Smooth muscle cell (in vitro differentiated cells): ENCODE results near the gene ARHGEF2. TPM values are rescaled to one million over a fixed set of nuclear protein-coding genes. Genes with fewer than 3 reads are reported as not detected.

Source experiments
- DNase-seq: peaks from one replicate; lab custom pipeline; 2025; ENCODE audit not compliant: unreplicated experiment; lab: John Stamatoyannopoulos, UW
- H2AFZ ChIP-seq: fragments of 200-600 bp; sonication (generic); 2 replicates; pipeline ENCODE4 v1.6.0; 2016; ENCODE audit warnings: antibody characterized with exemption, low read depth, mild to moderate bottlenecking
- H3F3A ChIP-seq: fragments of 200-600 bp; sonication (generic); 2 replicates; pipeline ENCODE4 v1.6.0; 2017; ENCODE audit warnings: antibody characterized with exemption, low read depth
- H3K27ac ChIP-seq: fragments of 200-600 bp; sonication (generic); 2 replicates; pipeline ENCODE4 v1.5.1; 2016; ENCODE audit warnings: low read depth, mild to moderate bottlenecking
- H3K27me3 ChIP-seq: fragments of 200-600 bp; sonication (generic); 2 replicates; pipeline ENCODE4 v1.6.1; 2016; ENCODE audit warnings: low read depth, mild to moderate bottlenecking
- H3K36me3 ChIP-seq: fragments of 200-600 bp; sonication (generic); 2 replicates; pipeline ENCODE4 v1.5.1; 2016; ENCODE audit warnings: low read depth
- H3K4me1 ChIP-seq: fragments of 200-600 bp; sonication (generic); 2 replicates; pipeline ENCODE4 v1.5.1; 2016; ENCODE audit warnings: low read depth
- H3K4me2 ChIP-seq: fragments of 200-600 bp; sonication (generic); 2 replicates; pipeline ENCODE4 v1.6.0; 2016; ENCODE audit warnings: mild to moderate bottlenecking
- H3K4me3 ChIP-seq: fragments of 200-600 bp; sonication (generic); 2 replicates; pipeline ENCODE4 v1.5.1; 2016; ENCODE audit warnings: mild to moderate bottlenecking
- H3K79me2 ChIP-seq: fragments of 200-600 bp; sonication (generic); 2 replicates; pipeline ENCODE4 v1.6.0; 2016; ENCODE audit warnings: low read depth, mild to moderate bottlenecking
- H3K9ac ChIP-seq: fragments of 200-600 bp; sonication (generic); 2 replicates; pipeline ENCODE4 v1.6.0; 2016; ENCODE audit warnings: low read depth
- H3K9me3 ChIP-seq: fragments of 200-600 bp; sonication (generic); replicated peaks from 2 replicates; pipeline ENCODE4 v1.5.1; 2016; ENCODE audit warnings: low read depth
- H4K20me1 ChIP-seq: fragments of 200-600 bp; sonication (generic); 2 replicates; pipeline ENCODE4 v1.6.0; 2016; ENCODE audit warnings: low read depth
- WGBS: methylation state at CpG from one replicate; pipeline ENCODE4 v1.1.7; 2016; ENCODE audit warnings: low lambda C conversion rate; 5-methylcytosine and 5-hydroxymethylcytosine counted together
- polyA plus RNA-seq: library from polyadenylated mRNA; unstranded; fragments of >200 nt; fragmentation: Nextera tagmentation; extraction: Ambion mirVana; gene quantifications from 2 replicates; pipeline ENCODE4 v1.2.1, GENCODE V29; 2016
- total RNA-seq: library from RNA; depleted of rRNA; stranded (reverse); fragments of >200 nt; gene quantifications from 2 replicates; pipeline ENCODE4 v1.2.3, GENCODE V29; 2014
- TF ChIP-seq, protein P1 (sequence below): fragments of 200-600 bp; sonication (generic); IDR thresholded peaks from 2 replicates; pipeline ENCODE4 v1.5.1; 2017; ENCODE audit warnings: borderline replicate concordance, mild to moderate bottlenecking, antibody characterized with exemption; ENCODE audit not compliant: insufficient read depth, poor library complexity, severe bottlenecking

The ARHGEF2 gene
- total and polyA plus RNA-seq, 2 experiments from 2014 or later, result 21.0 to 30.2 TPM

DNA sequence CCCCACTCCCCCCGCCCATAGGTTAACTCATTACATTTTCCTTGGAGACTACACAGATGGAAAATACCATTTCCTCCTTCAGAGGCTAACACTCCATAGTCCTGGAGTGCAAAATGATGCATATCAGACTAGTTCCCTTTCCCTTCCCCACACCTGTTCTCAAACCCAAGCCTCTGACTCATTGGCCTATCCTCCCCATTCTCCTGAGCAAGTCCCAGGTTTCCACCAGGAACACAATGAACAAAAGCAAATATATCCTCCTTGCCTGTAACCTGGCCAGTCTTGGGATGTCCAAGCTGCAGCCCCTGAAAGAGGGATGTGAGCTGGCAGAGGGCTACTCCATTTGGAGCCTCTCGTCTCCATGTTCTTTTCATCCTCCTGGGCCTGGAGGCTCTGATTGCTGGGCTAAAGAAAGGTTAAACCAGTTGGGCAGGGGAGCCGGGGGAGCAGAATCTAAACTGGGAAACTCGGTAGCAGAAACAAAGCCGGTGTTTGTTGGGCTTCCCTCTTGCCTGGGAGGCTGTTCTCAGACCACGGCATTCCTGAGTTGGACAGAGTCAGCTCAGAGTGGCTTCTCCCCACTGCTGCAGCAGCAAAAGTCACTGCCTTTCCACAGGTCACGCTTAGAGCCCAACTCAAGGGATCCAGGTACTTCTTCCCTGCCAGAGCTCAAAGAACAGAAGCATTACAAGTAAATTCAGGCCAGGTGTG is 28.5 kb upstream of the ARHGEF2 start:
- DNase-seq, result no peak
- Histone ChIP-seq H2AFZ (no peak overlapping the region), H3K4me3 (no peak overlapping the region), H4K20me1 (peaks cover 35% of the 10 kb centered on the region), H3K9ac (no peak overlapping the region), H3K27me3 (no peaks in the 10 kb centered on the region), H3K9me3 (no peaks in the 10 kb centered on the region), H3K79me2 (no peaks in the 10 kb centered on the region), H3K4me2 (no peak overlapping the region), H3K27ac (peak overlapping the region; percentile 2), H3K36me3 (peaks cover 15% of the 10 kb centered on the region), H3F3A (peaks cover 12% of the 10 kb centered on the region), H3K4me1 (no peaks in the 10 kb centered on the region)
- TF ChIP-seq, protein P1, sequence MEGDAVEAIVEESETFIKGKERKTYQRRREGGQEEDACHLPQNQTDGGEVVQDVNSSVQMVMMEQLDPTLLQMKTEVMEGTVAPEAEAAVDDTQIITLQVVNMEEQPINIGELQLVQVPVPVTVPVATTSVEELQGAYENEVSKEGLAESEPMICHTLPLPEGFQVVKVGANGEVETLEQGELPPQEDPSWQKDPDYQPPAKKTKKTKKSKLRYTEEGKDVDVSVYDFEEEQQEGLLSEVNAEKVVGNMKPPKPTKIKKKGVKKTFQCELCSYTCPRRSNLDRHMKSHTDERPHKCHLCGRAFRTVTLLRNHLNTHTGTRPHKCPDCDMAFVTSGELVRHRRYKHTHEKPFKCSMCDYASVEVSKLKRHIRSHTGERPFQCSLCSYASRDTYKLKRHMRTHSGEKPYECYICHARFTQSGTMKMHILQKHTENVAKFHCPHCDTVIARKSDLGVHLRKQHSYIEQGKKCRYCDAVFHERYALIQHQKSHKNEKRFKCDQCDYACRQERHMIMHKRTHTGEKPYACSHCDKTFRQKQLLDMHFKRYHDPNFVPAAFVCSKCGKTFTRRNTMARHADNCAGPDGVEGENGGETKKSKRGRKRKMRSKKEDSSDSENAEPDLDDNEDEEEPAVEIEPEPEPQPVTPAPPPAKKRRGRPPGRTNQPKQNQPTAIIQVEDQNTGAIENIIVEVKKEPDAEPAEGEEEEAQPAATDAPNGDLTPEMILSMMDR, result no peak
- 61% methylated on average over 7 of the region's 7 CpGs for WGBS

DNA sequence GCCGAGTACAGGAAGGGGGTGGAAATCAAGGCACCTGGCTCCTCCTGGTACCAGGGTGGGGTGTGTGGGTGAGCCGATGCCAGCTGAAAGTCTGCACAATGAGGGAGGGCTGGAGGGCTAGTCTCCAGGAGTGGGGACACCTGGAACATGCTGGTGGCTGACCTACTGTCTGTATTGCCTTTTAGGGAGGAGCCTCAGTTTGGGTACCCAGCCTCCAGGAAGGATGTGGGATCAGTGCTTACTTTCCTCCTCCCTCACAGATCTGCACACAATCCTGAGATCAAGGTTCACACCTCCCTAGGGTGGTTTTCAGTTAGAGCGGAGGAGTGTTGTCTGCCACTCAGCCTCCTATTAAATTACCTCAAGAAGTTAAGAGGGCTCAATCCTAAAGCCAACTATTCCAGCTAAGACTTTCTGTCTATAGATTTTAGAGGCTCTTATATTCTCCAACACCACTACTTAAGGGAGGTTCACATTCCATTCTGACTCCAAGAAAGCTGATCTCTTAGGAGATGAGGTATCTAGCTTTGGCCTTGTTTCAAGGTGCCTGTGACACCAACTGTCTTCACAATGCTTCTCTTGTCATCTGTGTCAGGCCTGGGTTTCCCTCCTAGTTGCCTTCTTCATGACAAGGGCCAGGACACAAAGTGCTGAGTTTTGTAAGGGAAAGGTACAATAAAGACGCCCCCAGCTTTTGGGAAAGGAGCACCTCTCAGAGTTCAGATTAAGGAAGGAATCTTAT is 26.7 kb upstream of the ARHGEF2 start:
- no peak for DNase-seq
- H3K9ac ChIP-seq, result no peak overlapping the region
- WGBS, result 89% methylated on average over 4 of the region's 4 CpGs
- H3K79me2 ChIP-seq, result no peaks in the 10 kb centered on the region
- no peaks in the 10 kb centered on the region for H3K9me3 ChIP-seq
- no peaks in the 10 kb centered on the region for H3K27me3 ChIP-seq
- H3K36me3 ChIP-seq, result peaks cover 9% of the 10 kb centered on the region
- peaks cover 17% of the 10 kb centered on the region for H4K20me1 ChIP-seq
- no peak overlapping the region for H3K4me2 ChIP-seq
- no peaks in the 10 kb centered on the region for H3K4me1 ChIP-seq
- H3K4me3 ChIP-seq, result no peak overlapping the region
- TF ChIP-seq, protein P1, result no peak
- H3K27ac ChIP-seq, result no peak overlapping the region
- peaks cover 9% of the 10 kb centered on the region for H3F3A ChIP-seq
- H2AFZ ChIP-seq, result no peak overlapping the region

DNA sequence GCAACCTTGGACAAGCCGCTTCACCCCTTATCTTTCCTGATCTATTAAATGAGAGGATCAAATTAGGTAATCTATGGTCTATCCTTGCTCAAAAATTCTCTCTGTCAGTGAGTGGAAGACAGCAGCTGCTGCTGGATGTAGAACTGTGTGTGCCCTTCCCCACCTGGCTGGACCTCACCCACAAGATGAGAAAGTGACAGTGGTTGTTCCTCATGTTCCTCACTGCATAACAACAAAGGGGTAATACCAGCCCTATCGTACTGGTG is 25.5 kb upstream of the ARHGEF2 start:
- 69% methylated on average over 2 of the region's 2 CpGs for WGBS
- no peaks in the 10 kb centered on the region for H3K9me3 ChIP-seq
- H2AFZ ChIP-seq, result no peak overlapping the region
- no peak for DNase-seq
- no peaks in the 10 kb centered on the region for H3K27me3 ChIP-seq
- no peaks in the 10 kb centered on the region for H3K4me1 ChIP-seq
- peaks cover 5% of the 10 kb centered on the region for H4K20me1 ChIP-seq
- H3K9ac ChIP-seq, result no peak overlapping the region
- TF ChIP-seq, protein P1, result no peak
- no peaks in the 10 kb centered on the region for H3K79me2 ChIP-seq
- no peak overlapping the region for H3K4me3 ChIP-seq
- peaks cover 9% of the 10 kb centered on the region for H3F3A ChIP-seq
- no peak overlapping the region for H3K4me2 ChIP-seq
- H3K27ac ChIP-seq, result no peak overlapping the region
- peaks cover under 1% of the 10 kb centered on the region for H3K36me3 ChIP-seq
